Measurements from ENCODE around the gene ADAMTS9. TPM values are rescaled to one million over a fixed set of nuclear protein-coding genes. Genes with fewer than 3 reads are reported as not detected.
A peak's percentile ranks its signal among the peaks of the same experiment; 100 is the strongest.

The ADAMTS9 gene
- total and polyA plus RNA-seq, 8 donors, result 36.3 to 78.0 (median 56.7) TPM

DNA sequence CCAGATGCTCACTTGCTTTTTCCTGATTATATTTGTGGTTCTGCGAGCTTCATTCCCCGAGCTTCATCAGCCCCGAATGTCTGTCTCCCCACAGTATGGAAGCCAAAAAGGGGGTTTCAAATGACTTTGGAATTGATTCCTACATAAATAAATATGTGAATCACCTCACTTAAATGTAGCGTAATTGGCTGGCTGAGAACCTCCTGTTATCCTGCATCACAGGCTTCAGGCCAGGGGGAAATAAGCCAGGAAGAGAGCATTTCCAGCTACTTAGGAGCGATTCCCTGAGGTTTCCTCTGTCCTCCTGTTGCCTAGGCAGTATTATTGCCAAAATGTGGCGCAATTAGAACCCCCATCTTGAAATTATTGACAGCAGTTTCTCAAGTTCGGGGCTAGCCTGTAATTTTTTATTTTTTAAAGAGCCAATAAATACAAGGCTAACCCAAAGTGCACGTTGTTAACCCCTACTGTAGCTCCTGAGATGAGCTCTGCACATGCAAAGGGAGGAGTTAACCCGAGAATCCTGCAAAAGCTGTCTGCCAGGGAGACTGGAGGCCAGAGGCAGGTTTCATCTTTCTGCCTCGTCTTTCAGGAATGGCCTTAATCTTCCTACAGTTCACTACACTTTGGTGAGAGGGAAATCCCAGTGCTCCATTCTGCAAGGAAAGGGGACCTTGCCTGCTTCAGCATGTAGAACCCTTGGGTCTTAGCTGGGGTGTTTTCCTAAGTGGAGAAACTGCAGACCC is 148.2 kb downstream of the ADAMTS9 start:
- peaks cover 0 to 51% of the 10 kb centered on the region in 2 donors for H3K36me3 ChIP-seq
- no peaks in the 10 kb centered on the region for H3K4me1 ChIP-seq
- no peaks in the 10 kb centered on the region for H3K9me3 ChIP-seq
- H3K27ac ChIP-seq, result no peak overlapping the region
- TF ChIP-seq, protein P1, sequence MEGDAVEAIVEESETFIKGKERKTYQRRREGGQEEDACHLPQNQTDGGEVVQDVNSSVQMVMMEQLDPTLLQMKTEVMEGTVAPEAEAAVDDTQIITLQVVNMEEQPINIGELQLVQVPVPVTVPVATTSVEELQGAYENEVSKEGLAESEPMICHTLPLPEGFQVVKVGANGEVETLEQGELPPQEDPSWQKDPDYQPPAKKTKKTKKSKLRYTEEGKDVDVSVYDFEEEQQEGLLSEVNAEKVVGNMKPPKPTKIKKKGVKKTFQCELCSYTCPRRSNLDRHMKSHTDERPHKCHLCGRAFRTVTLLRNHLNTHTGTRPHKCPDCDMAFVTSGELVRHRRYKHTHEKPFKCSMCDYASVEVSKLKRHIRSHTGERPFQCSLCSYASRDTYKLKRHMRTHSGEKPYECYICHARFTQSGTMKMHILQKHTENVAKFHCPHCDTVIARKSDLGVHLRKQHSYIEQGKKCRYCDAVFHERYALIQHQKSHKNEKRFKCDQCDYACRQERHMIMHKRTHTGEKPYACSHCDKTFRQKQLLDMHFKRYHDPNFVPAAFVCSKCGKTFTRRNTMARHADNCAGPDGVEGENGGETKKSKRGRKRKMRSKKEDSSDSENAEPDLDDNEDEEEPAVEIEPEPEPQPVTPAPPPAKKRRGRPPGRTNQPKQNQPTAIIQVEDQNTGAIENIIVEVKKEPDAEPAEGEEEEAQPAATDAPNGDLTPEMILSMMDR (IDR thresholded peaks at IDR 0.05), result no peak
- H3K4me3 ChIP-seq, result no peak overlapping the region
- intact Hi-C loops (cut with DNase I), result loop anchor here in 1 of 2 donors (10.0 kb wide), 1 partner anchor 705 kb away; no protein-coding TSS in a partner anchor
- DNase-seq (peak in 1 of 4 donors; percentile 87), ATAC-seq (peak; percentile 57)
- H3K27me3 ChIP-seq, result no peaks in the 10 kb centered on the region

DNA sequence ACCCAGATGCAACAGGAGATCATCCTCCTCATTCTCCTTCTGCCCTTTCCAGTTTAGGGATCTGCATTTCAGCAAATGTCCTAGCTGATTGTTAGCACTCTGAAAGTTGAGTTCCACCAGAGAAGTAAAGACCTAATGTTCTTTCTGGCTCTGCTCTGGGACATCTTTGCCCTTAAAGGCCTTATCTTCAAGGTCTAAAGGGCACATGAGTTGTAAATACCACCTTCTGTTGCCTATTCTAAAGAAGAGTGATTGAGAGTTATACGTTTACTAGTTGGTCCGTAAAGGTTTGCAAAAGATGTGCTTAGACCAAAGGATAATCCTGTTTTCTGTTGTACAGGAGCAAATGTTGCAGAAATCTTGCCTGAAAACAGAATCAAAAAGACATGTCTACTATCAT is 151.6 kb downstream of the ADAMTS9 start:
- intact Hi-C loops (cut with DNase I), result loop anchor here in 1 of 2 donors (10.0 kb wide), 1 partner anchor 709 kb away; no protein-coding TSS in a partner anchor
- TF ChIP-seq, protein P1 (IDR thresholded peaks at IDR 0.05), result no peak
- DNase-seq, result no peak
- peaks cover 0 to 51% of the 10 kb centered on the region in 2 donors for H3K36me3 ChIP-seq
- H3K27ac ChIP-seq, result no peak overlapping the region
- no peak for ATAC-seq
- H3K9me3 ChIP-seq, result no peaks in the 10 kb centered on the region
- H3K4me3 ChIP-seq, result no peak overlapping the region
- no peaks in the 10 kb centered on the region for H3K27me3 ChIP-seq
- peaks cover 0 to 10% of the 10 kb centered on the region in 2 donors for H3K4me1 ChIP-seq

DNA sequence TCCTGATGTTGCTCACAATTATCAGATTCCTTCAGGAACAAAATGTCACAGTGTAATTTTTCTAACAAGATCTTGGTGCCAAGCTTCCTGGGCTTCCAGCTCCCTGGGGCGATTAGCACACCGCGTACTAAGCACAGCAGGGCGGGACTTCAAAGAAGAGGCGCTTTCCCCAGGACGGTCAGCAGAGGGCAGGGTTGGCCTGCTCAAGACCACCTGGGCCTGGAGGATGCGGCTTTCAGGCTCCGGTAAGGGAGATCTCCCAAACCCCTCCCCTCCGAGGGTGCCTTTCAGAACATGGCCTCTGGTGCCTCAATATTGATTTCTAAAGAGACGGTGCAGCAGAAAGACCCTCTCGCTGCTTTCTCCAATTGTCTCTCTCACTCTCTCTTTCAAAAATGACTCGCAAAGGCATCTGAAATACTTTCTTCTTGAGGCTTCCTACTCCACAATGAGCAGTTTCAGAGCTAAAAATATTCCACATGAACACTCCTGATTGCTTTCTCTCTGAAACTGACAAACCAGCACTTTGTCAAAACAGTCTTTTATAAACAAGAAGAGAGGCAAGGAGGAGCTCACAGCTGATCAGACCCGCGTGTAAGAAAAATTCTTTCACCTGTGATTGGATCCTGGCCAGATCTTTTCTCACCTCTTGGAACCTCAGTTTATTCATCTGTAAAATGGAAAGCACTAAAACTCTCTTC is 154.0 kb downstream of the ADAMTS9 start:
- ATAC-seq (peak; percentile 97), DNase-seq (peak in 3 of 4 donors; percentile 77 to 93 (median 88))
- Histone ChIP-seq H3K36me3 (peaks cover 0 to 39% of the 10 kb centered on the region in 2 donors), H3K9me3 (no peaks in the 10 kb centered on the region), H3K4me3 (no peak overlapping the region), H3K27me3 (no peaks in the 10 kb centered on the region), H3K4me1 (peaks cover 0 to 10% of the 10 kb centered on the region in 2 donors), H3K27ac (no peak overlapping the region)
- intact Hi-C loops (cut with DNase I), result loop anchor here in 1 of 2 donors (10.0 kb wide), 1 partner anchor 711 kb away; no protein-coding TSS in a partner anchor
- TF ChIP-seq, protein P1 (IDR thresholded peaks at IDR 0.05), result peak; percentile 60 to 77

DNA sequence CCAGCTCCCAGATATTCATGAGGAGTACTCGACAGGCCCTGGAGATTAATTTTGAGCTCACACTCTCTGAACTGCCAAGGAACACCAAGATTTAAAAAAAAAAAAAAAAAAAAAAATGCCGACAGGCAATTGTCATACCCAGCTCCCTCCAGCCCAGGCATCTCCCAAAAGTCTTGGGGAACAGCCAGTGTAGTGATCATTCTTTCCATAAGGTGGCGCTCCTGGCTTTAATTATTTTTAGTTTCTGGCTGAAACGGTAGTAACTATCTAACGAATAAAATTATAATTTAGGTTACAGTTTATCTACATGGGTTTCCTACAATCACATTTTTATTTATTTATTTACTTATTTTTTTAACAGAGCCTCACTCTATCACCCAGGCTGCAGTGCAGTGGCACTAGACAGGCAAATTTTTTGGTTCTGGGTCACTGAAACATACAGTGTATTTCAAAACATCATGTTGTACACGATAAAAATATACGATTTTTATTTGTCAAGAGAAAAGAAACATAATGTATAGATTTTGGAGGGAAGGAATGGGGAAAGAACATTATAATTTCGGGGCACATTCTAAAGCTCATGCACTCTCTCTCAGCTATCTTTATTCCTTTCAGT is 157.3 kb downstream of the ADAMTS9 start:
- no peak overlapping the region for H3K4me3 ChIP-seq
- intact Hi-C loops (cut with DNase I), result loop anchor here in 1 of 2 donors (10.0 kb wide), 1 partner anchor 714 kb away; no protein-coding TSS in a partner anchor

More for the DNA sequence above, 157.3 kb downstream of the ADAMTS9 start:
- Histone ChIP-seq H3K9me3 (no peaks in the 10 kb centered on the region), H3K27ac (no peak overlapping the region), H3K4me1 (peaks cover 0 to 10% of the 10 kb centered on the region in 2 donors), H3K27me3 (no peaks in the 10 kb centered on the region), H3K36me3 (peaks cover 0 to 36% of the 10 kb centered on the region in 2 donors)
- ATAC-seq (peak; percentile 71), DNase-seq (peak in 2 of 4 donors; percentile 60 to 76)
- TF ChIP-seq, protein P1 (IDR thresholded peaks at IDR 0.05), result peak; percentile 64 to 72

Measured in left lung (tissue), 10 donors.